Liver (tissue), 9 donors: ENCODE results near the gene CELF4. TPM values are rescaled to one million over a fixed set of nuclear protein-coding genes. Genes with fewer than 3 reads are reported as not detected.

ENCODE experiments used
- DNase-seq: peaks from one replicate; pipeline ENCODE4 v3.0.0-alpha.2; 2017; ENCODE audit warnings: low spot score
- H3K27ac ChIP-seq, 2 donors: one replicate each; pipeline ENCODE4 v1.7.0; 2013; ENCODE audit warnings: inconsistent platforms in 2 of 2, low read length in 2 of 2, control low read depth in 1 of 2, low read depth in 1 of 2, mild to moderate bottlenecking in 1 of 2
- H3K27me3 ChIP-seq, 4 donors: one replicate each; pipeline versions ENCODE4 v1.6.1 to v1.7.0; 2013; ENCODE audit warnings: low read length in 3 of 4, inconsistent platforms in 1 of 4, mild to moderate bottlenecking in 1 of 4, moderate library complexity in 1 of 4; ENCODE audit not compliant: control insufficient read depth in 4 of 4, insufficient read depth in 4 of 4
- H3K36me3 ChIP-seq, 4 donors: one replicate each; pipeline versions ENCODE4 v1.6.1 to v1.7.0; 2013; ENCODE audit warnings: low read length in 3 of 4, mild to moderate bottlenecking in 3 of 4, low read depth in 1 of 4, moderate library complexity in 1 of 4; ENCODE audit not compliant: control insufficient read depth in 4 of 4, insufficient read depth in 3 of 4
- H3K4me1 ChIP-seq, 4 donors: one replicate each; pipeline versions ENCODE4 v1.6.1 to v1.7.0; 2013; ENCODE audit warnings: low read length in 3 of 4, mild to moderate bottlenecking in 3 of 4, moderate library complexity in 1 of 4; ENCODE audit not compliant: control insufficient read depth in 4 of 4, insufficient read depth in 4 of 4
- H3K4me3 ChIP-seq, 3 donors: one replicate each; pipeline versions ENCODE4 v1.6.1 to v1.7.0; 2013; ENCODE audit warnings: low read length in 3 of 3, control low read depth in 1 of 3, low read depth in 1 of 3, mild to moderate bottlenecking in 1 of 3
- H3K9ac ChIP-seq, 2 donors: one replicate each; pipeline ENCODE4 v1.7.0; 2013; ENCODE audit warnings: low read length in 2 of 2, mild to moderate bottlenecking in 2 of 2, moderate library complexity in 2 of 2, control low read depth in 1 of 2, low read depth in 1 of 2
- H3K9me3 ChIP-seq, 4 donors: one replicate each; pipeline versions ENCODE4 v1.6.1 to v1.7.0; 2013; ENCODE audit warnings: low read length in 3 of 4; ENCODE audit not compliant: control insufficient read depth in 4 of 4
- EGR1 ChIP-seq, 2 donors: IDR thresholded peaks; 2 replicates each; pipeline ENCODE4 v1.6.1; 2016 to 2018; ENCODE audit warnings: antibody characterized with exemption in 2 of 2, low read depth in 2 of 2
- FOXA1 ChIP-seq: IDR thresholded peaks from 2 replicates; pipeline ENCODE4 v1.6.1; 2016; ENCODE audit warnings: antibody characterized with exemption
- FOXA2 ChIP-seq: IDR thresholded peaks from 2 replicates; pipeline ENCODE4 v1.6.1; 2016; ENCODE audit warnings: antibody characterized with exemption
- GABPA ChIP-seq, 2 donors: IDR thresholded peaks in 1 of 2; conservative IDR thresholded peaks in 1 of 2; 2 replicates each; pipeline ENCODE4 v1.6.1; 2016; ENCODE audit warnings: antibody characterized with exemption in 2 of 2, mild to moderate bottlenecking in 1 of 2, moderate library complexity in 1 of 2
- HNF4A ChIP-seq, 2 donors: conservative IDR thresholded peaks; 2 replicates each; pipeline ENCODE4 v1.6.1; 2016; ENCODE audit warnings: antibody characterized with exemption in 2 of 2, mild to moderate bottlenecking in 2 of 2
- HNF4G ChIP-seq: IDR thresholded peaks from 2 replicates; pipeline ENCODE4 v1.6.1; 2016; ENCODE audit warnings: antibody characterized with exemption
- JUND ChIP-seq, 2 donors: IDR thresholded peaks; 2 replicates each; pipeline ENCODE4 v1.6.1; 2016; ENCODE audit warnings: antibody characterized with exemption in 2 of 2
- NR2F2 ChIP-seq: IDR thresholded peaks from 2 replicates; pipeline ENCODE4 v1.6.1; 2016; ENCODE audit warnings: antibody characterized with exemption
- RAD21 ChIP-seq, 2 donors: IDR thresholded peaks; 2 replicates each; pipeline ENCODE4 v1.6.1; 2016; ENCODE audit warnings: antibody characterized with exemption in 2 of 2, mild to moderate bottlenecking in 2 of 2
- SP1 ChIP-seq: IDR thresholded peaks from 2 replicates; pipeline ENCODE4 v1.6.1; 2018; ENCODE audit warnings: antibody characterized with exemption, mild to moderate bottlenecking
- TAF1 ChIP-seq: conservative IDR thresholded peaks from 2 replicates; pipeline ENCODE4 v1.6.1; 2016; ENCODE audit warnings: antibody characterized with exemption, mild to moderate bottlenecking
- YY1 ChIP-seq: IDR thresholded peaks from 2 replicates; pipeline ENCODE4 v1.6.1; 2016; ENCODE audit warnings: antibody characterized with exemption, mild to moderate bottlenecking
- WGBS: extraction: QIAGEN DNeasy Blood & Tissue Kit; methylation state at CpG from one replicate; pipeline ENCODE4 v1.1.7; 2013; 5-methylcytosine and 5-hydroxymethylcytosine counted together
- polyA plus RNA-seq, 2 donors: library from polyadenylated mRNA; stranded (reverse) in 1 of 2; unstranded in 1 of 2; fragments of 200-250 nt in 1 of 2; fragments of >200 nt in 1 of 2; fragmentation: Nextera tagmentation in 1 of 2; extraction: Ambion mirVana in 1 of 2; gene quantifications; one replicate each; pipeline versions ENCODE4 v1.2.1 to v1.2.3, GENCODE V29; 2013 to 2015
- total RNA-seq, 2 donors: library from RNA; depleted of rRNA; stranded (reverse); fragments of >200 nt; gene quantifications; one replicate each; pipeline ENCODE4 v1.2.3, GENCODE V29; 2014
- TF ChIP-seq, protein P1 (sequence below): IDR thresholded peaks from 2 replicates; pipeline ENCODE4 v1.6.1; 2016; ENCODE audit warnings: antibody characterized with exemption
- TF ChIP-seq, protein P2 (sequence below): fragments of 150-350 bp; IDR thresholded peaks from 2 replicates; pipeline ENCODE4 v1.5.1; 2017; ENCODE audit warnings: improper control_type of control experiment, low read depth, low read length; ENCODE audit not compliant: missing input control
- TF ChIP-seq, protein P3 (sequence below): IDR thresholded peaks from 2 replicates; pipeline ENCODE4 v1.6.1; 2016; ENCODE audit warnings: antibody characterized with exemption
- TF ChIP-seq, protein P4 (sequence below): IDR thresholded peaks from 2 replicates; pipeline ENCODE4 v1.6.1; 2016; ENCODE audit warnings: antibody characterized with exemption
- donor health status: healthy.
- donor health status: healthy.
- donor health status: healthy.
- donor health status: healthy.
- donor health status: healthy.

Gene CELF4
- total and polyA plus RNA-seq, 4 donors: 0.08 to 0.28 (median 0.21) TPM; not detected in 1

DNA sequence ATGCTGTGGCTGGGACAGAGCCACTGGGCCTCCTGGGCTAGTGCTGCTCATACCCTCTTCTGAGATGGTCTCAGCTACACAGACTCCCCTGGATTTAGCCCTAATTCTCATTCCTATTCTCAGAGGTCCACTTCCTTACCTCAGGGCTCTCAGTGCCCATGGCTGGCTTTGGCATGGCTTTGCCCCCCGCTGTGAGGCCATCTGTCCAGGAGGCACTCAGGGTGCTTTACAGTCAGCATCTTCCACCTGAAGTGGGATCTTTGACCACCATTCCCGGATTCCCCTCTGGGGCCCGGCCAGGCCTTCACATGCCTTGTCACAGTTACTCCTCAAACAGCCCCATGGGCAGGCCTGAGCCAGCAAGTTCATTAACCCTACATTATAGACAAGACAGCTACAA is 161.8 kb downstream of the CELF4 start:
- Histone ChIP-seq H3K4me1 (no peaks in the 10 kb centered on the region), H3K27ac (no peak overlapping the region), H3K27me3 (no peaks in the 10 kb centered on the region), H3K9ac (no peak overlapping the region), H3K4me3 (no peak overlapping the region), H3K9me3 (no peaks in the 10 kb centered on the region), H3K36me3 (no peaks in the 10 kb centered on the region)
- TF ChIP-seq, protein P1, sequence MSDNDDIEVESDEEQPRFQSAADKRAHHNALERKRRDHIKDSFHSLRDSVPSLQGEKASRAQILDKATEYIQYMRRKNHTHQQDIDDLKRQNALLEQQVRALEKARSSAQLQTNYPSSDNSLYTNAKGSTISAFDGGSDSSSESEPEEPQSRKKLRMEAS: no peak
- TF ChIP-seq HNF4A (conservative IDR thresholded peaks at IDR 0.05): no peak
- TF ChIP-seq, protein P2, sequence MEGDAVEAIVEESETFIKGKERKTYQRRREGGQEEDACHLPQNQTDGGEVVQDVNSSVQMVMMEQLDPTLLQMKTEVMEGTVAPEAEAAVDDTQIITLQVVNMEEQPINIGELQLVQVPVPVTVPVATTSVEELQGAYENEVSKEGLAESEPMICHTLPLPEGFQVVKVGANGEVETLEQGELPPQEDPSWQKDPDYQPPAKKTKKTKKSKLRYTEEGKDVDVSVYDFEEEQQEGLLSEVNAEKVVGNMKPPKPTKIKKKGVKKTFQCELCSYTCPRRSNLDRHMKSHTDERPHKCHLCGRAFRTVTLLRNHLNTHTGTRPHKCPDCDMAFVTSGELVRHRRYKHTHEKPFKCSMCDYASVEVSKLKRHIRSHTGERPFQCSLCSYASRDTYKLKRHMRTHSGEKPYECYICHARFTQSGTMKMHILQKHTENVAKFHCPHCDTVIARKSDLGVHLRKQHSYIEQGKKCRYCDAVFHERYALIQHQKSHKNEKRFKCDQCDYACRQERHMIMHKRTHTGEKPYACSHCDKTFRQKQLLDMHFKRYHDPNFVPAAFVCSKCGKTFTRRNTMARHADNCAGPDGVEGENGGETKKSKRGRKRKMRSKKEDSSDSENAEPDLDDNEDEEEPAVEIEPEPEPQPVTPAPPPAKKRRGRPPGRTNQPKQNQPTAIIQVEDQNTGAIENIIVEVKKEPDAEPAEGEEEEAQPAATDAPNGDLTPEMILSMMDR: no peak
- no peak for TF ChIP-seq GABPA (IDR thresholded peaks at IDR 0.05 in 1 of 2, conservative IDR thresholded peaks at IDR 0.05 in 1 of 2)
- no peak for TF ChIP-seq YY1
- TF ChIP-seq HNF4G: no peak
- TF ChIP-seq RAD21 (IDR thresholded peaks at IDR 0.05): no peak
- TF ChIP-seq JUND (IDR thresholded peaks at IDR 0.05): no peak
- TF ChIP-seq, protein P3, sequence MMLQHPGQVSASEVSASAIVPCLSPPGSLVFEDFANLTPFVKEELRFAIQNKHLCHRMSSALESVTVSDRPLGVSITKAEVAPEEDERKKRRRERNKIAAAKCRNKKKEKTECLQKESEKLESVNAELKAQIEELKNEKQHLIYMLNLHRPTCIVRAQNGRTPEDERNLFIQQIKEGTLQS: no peak
- no peak for TF ChIP-seq SP1
- TF ChIP-seq NR2F2: no peak
- TF ChIP-seq EGR1 (IDR thresholded peaks at IDR 0.05; ENCODE audit: low read depth in 2 of 2): no peak
- TF ChIP-seq FOXA2: no peak
- DNase-seq: no peak
- 88% methylated on average over 3 of the region's 3 CpGs for WGBS

DNA sequence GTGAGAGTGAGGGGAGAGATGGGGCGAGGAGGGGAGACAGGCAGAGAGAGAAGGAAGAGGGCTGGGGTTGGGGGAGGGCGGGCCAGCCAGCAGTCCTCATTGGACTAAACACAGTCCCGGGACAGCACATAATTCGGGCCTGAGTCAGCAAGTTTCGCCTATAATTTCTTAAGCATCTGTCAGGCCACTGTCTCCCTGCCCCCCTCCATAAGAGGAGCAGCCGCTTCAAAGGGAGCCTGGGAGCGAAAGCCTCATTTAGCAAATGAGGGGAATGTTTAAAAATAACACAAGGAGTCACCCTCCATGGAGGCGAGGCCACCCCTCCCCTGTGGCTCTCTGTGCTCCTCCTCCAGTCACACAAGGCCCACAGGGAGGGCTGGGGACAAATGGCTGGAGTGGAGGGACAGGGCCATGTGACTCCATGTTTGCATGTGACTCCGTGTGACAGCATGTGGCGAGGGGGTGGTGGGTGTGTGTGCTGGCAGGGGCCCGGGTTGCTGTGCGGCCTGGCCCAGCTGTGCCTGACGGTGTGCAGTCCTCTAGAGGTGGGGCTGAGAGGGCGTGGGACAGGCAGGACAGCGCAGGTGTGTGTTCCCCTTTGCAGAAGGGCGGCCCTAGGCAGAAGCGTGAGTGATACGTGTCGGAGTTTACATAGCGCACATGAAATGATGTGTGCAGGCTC is 162.4 kb downstream of the CELF4 start:
- no peak for DNase-seq
- Histone ChIP-seq H3K27ac (no peak overlapping the region), H3K9me3 (no peaks in the 10 kb centered on the region), H3K9ac (no peak overlapping the region), H3K27me3 (no peaks in the 10 kb centered on the region), H3K4me3 (no peak overlapping the region), H3K36me3 (no peaks in the 10 kb centered on the region), H3K4me1 (no peaks in the 10 kb centered on the region)
- TF ChIP-seq FOXA1 (no peak), NR2F2 (no peak), TAF1 (no peak), HNF4G (no peak), FOXA2 (no peak), SP1 (no peak)
- TF ChIP-seq, protein P1: no peak
- 81% methylated on average over 20 of the region's 20 CpGs for WGBS

DNA sequence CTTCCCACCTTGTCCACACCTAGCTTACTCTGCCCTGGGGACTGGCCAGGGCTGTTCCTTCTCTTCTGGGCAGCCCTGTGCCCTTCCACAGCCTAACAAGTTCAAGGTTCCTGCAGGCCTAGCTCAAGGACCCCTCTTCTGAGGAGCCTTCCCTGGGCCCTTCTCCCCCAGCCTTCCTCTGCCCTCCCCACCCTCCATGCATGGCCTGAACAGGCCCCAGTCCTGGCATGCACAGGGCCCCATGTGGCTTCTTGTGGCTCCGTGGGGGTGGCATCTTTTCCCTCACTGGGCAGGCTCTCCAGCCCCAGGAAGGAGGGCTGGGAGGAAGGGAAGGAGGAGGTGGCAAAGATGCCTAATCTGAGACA is 162.9 kb downstream of the CELF4 start:
- Histone ChIP-seq H3K9me3 (no peaks in the 10 kb centered on the region), H3K4me3 (no peak overlapping the region), H3K36me3 (no peaks in the 10 kb centered on the region), H3K9ac (no peak overlapping the region), H3K4me1 (no peaks in the 10 kb centered on the region), H3K27me3 (no peaks in the 10 kb centered on the region), H3K27ac (no peak overlapping the region)
- 47% methylated on average over 1 of the region's 1 CpG for WGBS
- DNase-seq: no peak
- TF ChIP-seq SP1: no peak
- TF ChIP-seq, protein P4, sequence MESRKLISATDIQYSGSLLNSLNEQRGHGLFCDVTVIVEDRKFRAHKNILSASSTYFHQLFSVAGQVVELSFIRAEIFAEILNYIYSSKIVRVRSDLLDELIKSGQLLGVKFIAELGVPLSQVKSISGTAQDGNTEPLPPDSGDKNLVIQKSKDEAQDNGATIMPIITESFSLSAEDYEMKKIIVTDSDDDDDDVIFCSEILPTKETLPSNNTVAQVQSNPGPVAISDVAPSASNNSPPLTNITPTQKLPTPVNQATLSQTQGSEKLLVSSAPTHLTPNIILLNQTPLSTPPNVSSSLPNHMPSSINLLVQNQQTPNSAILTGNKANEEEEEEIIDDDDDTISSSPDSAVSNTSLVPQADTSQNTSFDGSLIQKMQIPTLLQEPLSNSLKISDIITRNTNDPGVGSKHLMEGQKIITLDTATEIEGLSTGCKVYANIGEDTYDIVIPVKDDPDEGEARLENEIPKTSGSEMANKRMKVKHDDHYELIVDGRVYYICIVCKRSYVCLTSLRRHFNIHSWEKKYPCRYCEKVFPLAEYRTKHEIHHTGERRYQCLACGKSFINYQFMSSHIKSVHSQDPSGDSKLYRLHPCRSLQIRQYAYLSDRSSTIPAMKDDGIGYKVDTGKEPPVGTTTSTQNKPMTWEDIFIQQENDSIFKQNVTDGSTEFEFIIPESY: no peak
- no peak for TF ChIP-seq HNF4A (conservative IDR thresholded peaks at IDR 0.05)
- TF ChIP-seq EGR1 (IDR thresholded peaks at IDR 0.05; ENCODE audit: low read depth in 2 of 2): no peak
- no peak for TF ChIP-seq GABPA (IDR thresholded peaks at IDR 0.05 in 1 of 2, conservative IDR thresholded peaks at IDR 0.05 in 1 of 2)
